ENCODE data around the gene FGF12. TPM values are rescaled to one million over a fixed set of nuclear protein-coding genes. Genes with fewer than 3 reads are reported as not detected.

Gene FGF12
- total RNA-seq, 2 donors from 2014 or later, result 0.21 to 0.56 TPM

- DNase-seq (no peak), ATAC-seq (no peak)
- intact Hi-C loops (cut with DNase I, micrococcal nuclease), result no loop called here
These were observed 413.7 kb downstream of the FGF12 start for GRCh38 chr3:192313605-192314004.

- intact Hi-C loops (cut with DNase I, micrococcal nuclease), result no loop called here
- ATAC-seq (no peak), DNase-seq (no peak)
These were observed 419.7 kb downstream of the FGF12 start for GRCh38 chr3:192307631-192308030.

- DNase-seq (no peak), ATAC-seq (no peak)
- intact Hi-C loops (cut with DNase I, micrococcal nuclease), result no loop called here
These were observed 424.1 kb downstream of the FGF12 start for GRCh38 chr3:192303235-192303634.

DNA sequence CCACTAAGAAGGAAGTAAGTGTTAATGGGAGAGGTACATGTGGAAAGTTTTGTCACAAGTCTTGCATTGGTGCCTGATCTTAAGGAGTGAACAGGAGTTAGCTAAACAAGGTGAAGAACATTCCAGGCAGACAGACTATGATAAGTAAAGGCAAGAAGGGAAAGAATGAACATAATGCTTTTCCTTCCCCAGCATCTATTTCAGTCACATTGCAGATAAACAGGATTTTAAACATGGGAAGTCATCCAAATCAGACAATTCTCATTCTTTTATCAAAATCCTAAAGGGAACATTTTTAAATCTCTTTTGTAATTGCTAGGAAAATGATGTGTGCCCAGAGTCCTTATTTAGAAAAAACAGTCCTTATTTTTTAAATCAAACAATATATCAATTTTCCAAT lies 424.6 kb downstream of the FGF12 start:
- no peak for DNase-seq
- ATAC-seq, result no peak
- intact Hi-C loops (cut with DNase I, micrococcal nuclease), result no loop called here

DNA sequence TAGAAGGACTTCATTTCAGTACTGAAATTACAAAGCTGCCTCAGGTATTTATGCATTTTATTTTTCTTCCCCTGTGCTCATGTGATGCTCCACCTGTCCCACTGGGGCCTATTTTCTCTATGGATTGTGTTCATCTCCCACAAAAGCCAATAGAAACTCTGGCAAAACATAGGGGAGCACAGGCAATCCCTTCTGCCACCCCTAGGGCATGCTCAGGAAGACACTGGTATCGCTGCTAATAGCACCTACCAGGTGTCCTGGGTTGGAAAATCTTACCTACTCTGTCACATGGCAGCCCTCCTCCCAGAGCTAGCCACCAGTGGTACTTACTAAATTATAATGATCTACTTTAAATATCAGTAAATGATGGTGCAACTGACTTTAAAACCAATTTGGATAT lies 427.4 kb downstream of the FGF12 start:
- intact Hi-C loops (cut with DNase I, micrococcal nuclease), result no loop called here
- ATAC-seq (no peak), DNase-seq (no peak)

GRCh38 chr3:192296845-192297244 lies 430.5 kb downstream of the FGF12 start:
- DNase-seq, result no peak
- intact Hi-C loops (cut with DNase I, micrococcal nuclease), result no loop called here

DNA sequence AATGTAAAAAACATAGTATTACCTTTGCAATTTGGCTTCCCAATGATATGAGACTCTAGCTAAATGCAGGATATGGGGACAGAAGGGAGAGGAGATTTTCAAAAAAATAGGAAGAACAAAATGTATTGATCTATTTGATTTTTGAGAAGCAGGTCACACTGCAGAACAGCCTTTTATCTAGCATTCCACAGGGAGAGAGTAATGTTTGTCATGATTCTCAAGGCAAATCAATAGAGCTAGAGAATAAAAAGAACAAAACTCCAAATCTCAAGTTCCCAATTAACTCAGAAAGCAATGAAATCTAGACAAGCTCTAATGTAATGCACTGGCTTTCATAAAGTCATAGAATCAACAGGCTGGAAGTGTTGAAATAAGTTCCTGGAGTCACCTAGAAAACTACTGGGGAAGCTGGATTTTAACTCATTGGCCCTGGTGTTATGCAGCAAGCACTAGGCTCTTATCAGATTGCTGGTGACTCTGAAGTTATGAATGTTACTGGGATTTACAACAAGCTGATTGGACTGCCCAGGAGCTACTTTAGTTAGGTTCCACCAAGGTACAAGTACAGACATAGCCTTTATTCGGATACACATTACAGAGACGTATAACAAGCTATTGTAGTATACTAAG lies 442.8 kb downstream of the FGF12 start:
- no peak for ATAC-seq
- no peak for DNase-seq
- intact Hi-C loops (cut with DNase I, micrococcal nuclease), result no loop called here

More at GRCh38 chr3:192296845-192297244, 430.5 kb downstream of the FGF12 start:
- no peak for ATAC-seq

DNA sequence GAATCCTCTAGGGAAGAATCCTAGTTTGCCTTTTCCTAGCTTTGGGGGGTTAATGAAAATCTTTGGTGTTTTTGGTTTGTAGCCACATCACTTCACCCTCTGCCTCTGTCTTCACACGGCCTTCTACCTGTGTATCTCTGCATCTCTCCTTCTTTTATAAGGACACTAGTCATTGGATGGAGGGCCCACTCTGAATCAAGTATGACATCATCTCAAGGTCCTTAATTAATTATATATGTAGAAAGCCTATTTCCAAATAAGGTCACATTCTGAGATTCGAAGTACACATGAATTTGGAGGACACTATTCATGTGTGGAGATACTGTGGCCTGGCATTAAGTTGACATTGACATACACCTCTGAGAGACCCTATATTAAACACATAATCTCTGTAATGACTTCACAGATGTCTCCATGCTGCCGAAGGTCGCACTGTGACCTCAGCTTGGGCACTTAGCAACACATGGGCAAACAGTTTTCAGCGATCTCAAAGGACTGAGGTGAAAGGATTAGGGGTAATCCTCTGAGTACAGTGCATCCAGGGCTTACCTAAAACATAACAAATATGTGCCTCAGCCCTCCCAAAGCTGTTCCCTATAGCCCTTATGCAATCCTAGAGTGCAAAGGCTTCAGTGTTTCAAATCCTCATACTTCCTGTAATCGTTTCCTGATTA lies 446.0 kb downstream of the FGF12 start:
- DNase-seq, result no peak
- no peak for ATAC-seq
- intact Hi-C loops (cut with DNase I, micrococcal nuclease), result no loop called here

- DNase-seq, result no peak
- intact Hi-C loops (cut with DNase I, micrococcal nuclease), result no loop called here
These were observed 447.7 kb downstream of the FGF12 start for GRCh38 chr3:192279664-192280063.

GRCh38 chr3:192277477-192277876 lies 449.9 kb downstream of the FGF12 start:
- ATAC-seq, result no peak
- DNase-seq, result no peak
- intact Hi-C loops (cut with DNase I, micrococcal nuclease), result no loop called here

More at GRCh38 chr3:192279664-192280063, 447.7 kb downstream of the FGF12 start:
- ATAC-seq, result no peak

DNA sequence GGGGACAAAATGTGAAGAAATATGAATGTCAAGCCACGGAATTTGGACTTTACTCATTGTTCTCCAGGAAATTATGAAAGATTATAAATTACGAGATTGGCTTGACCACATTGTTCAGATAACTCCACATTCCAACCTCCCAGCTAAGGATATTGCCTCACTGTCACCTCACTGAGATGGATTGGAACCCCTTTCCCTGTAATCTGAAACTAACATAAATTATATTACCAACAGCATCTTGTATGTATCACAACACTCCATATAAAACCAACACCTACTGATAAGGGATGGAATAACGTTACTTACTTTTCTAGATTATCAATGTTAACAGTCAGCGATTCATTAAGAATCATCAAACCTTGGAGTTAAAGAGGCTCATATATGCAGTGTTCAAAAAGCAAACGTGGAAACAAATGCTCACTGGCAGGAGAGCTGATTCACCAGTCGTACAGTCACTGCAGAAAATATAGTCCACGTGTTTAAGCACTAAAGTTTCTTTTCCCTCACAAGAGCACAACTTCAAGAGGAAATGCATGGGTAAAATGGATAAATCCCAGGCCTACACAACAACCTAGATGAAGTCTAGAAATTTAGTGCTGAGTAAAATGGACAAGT lies 451.5 kb downstream of the FGF12 start:
- intact Hi-C loops (cut with DNase I, micrococcal nuclease), result no loop called here
- DNase-seq (no peak), ATAC-seq (no peak)

DNA sequence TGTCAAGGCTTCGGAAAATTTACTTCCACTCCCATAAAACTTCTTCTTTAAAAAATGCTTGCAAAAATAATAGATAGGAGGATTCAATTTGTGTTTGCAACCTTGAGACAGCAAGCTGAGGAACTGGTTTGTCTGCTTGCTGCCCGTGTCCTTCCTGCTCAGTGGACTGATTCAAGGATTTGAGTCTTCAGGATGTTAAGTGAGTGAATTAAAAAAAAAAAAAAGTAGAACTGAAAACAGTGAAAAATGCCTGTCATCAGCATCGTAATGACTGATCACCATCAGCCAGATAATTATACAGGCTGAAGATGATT lies 453.7 kb downstream of the FGF12 start:
- no peak for ATAC-seq
- DNase-seq, result no peak
- intact Hi-C loops (cut with DNase I, micrococcal nuclease), result no loop called here

DNA sequence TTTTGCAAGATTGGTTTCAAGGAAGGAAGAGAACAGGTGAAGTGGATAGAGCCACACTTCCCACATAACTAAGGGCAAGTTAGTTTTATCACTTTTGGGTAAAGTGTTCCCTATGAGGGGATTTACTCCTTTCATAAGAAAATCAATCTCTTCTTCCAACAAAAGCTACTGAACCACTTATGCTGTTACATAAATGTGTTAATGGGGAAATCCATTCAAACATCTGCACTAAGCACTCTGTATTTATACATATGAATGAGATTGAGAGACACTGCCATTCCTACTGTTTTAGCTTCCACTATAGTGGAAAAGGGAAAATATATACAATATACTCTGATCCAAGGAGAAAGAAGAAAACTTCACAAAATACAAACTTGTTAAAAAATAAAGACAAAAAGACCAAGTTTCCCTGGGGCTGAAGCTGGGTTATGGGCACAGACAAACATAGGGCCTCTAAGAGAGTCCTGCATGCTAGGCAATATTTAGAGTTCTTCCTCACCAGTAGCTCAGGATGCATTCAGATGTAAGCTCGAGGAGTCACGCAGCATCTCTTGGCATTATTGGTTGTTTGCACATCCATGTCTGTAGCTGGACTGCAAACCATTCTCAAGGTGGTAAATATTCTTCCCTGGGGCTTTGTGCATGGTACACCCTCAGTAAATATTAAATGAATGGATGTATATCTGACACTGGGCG lies 454.2 kb downstream of the FGF12 start:
- ATAC-seq (no peak), DNase-seq (no peak)
- intact Hi-C loops (cut with DNase I, micrococcal nuclease), result no loop called here

- ATAC-seq, result no peak
- intact Hi-C loops (cut with DNase I, micrococcal nuclease), result no loop called here
- DNase-seq, result no peak
These were observed 465.3 kb downstream of the FGF12 start for GRCh38 chr3:192262001-192262400.

- ATAC-seq, result no peak
- intact Hi-C loops (cut with DNase I, micrococcal nuclease), result no loop called here
- no peak for DNase-seq
These were observed 466.2 kb downstream of the FGF12 start for GRCh38 chr3:192261135-192261534.

GRCh38 chr3:192260116-192261010 lies 467.0 kb downstream of the FGF12 start:
- DNase-seq (no peak), ATAC-seq (no peak)
- intact Hi-C loops (cut with DNase I, micrococcal nuclease), result no loop called here

DNA sequence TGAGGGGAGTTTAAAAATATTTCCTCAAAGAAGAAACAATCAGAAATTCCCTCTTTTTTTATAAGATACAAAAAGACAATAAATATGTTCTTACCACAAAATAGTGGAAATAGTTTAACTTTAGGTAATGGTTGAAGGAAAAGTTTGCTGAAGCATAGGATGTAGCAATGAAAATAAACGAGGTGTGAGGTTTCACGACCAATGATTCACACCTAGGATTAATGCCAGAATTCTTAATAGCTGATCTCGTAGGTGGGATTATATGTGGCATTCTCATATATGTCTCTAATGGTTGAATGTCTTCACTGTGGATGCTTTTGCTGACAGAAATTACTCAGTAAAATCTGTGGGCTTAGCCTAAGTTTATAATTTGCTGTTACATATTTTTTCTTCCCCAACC lies 467.7 kb downstream of the FGF12 start:
- intact Hi-C loops (cut with DNase I, micrococcal nuclease), result no loop called here
- ATAC-seq (no peak), DNase-seq (no peak)

GRCh38 chr3:192258721-192259120 lies 468.6 kb downstream of the FGF12 start:
- ATAC-seq, result no peak
- no peak for DNase-seq
- intact Hi-C loops (cut with DNase I, micrococcal nuclease), result no loop called here

DNA sequence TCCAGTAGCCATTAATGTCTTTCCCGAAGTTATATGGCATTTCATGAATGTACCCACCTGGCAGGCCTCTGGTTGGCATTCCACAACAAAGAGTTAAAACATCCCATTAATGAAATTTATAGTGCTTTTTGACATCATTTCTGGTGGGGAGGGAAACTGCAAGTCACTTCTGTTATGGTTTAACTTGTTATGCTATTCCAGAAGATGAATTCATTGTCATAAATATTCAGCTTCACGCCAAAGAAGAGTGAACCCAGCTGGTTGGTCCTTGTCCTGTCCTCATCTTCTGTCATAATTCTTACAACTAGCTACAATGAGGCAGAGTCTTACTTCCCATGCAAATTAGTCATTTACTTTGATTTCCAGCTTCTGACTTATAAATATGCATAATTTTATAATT lies 471.5 kb downstream of the FGF12 start:
- ATAC-seq (no peak), DNase-seq (no peak)
- intact Hi-C loops (cut with DNase I, micrococcal nuclease), result no loop called here
